MM.1S (cell line): ENCODE results near the gene GRAP.

ENCODE experiments used
- DNase-seq: peaks from one replicate; pipeline ENCODE4 v3.0.0-alpha.2; 2015
- H2AFZ ChIP-seq: fragments of 300-600 bp; sonication (generic); 2 replicates; pipeline ENCODE4 v1.6.0; 2016; ENCODE audit warnings: antibody characterized with exemption, low read length
- H3F3A ChIP-seq: fragments of 300-600 bp; sonication (generic); 2 replicates; pipeline ENCODE4 v1.6.1; 2016; ENCODE audit warnings: mild to moderate bottlenecking, antibody characterized with exemption, low read length, moderate library complexity, mixed read lengths; ENCODE audit not compliant: insufficient read depth
- H3K27ac ChIP-seq: fragments of 300-600 bp; sonication (generic); 2 replicates; pipeline ENCODE4 v1.5.1; 2016; ENCODE audit warnings: mild to moderate bottlenecking, low read length
- H3K27me3 ChIP-seq: fragments of 300-600 bp; sonication (generic); replicated peaks from 2 replicates; pipeline ENCODE4 v1.6.0; 2016; ENCODE audit warnings: low read length; ENCODE audit not compliant: insufficient read depth
- H3K36me3 ChIP-seq: fragments of 300-600 bp; sonication (generic); replicated peaks from 2 replicates; pipeline ENCODE4 v1.6.1; 2016; ENCODE audit warnings: mild to moderate bottlenecking, low read length, mixed read lengths; ENCODE audit not compliant: insufficient read depth
- H3K4me1 ChIP-seq: fragments of 300-600 bp; sonication (generic); 2 replicates; pipeline ENCODE4 v1.6.1; 2016; ENCODE audit warnings: low read length, mixed read lengths
- H3K4me2 ChIP-seq: fragments of 300-600 bp; sonication (generic); 2 replicates; pipeline ENCODE4 v1.6.0; 2016; ENCODE audit warnings: low read depth, low read length
- H3K4me3 ChIP-seq: fragments of 300-600 bp; sonication (generic); 2 replicates; pipeline ENCODE4 v1.5.1; 2016; ENCODE audit warnings: low read length, mixed read lengths
- H3K79me2 ChIP-seq: fragments of 300-600 bp; sonication (generic); 2 replicates; pipeline ENCODE4 v1.6.1; 2016; ENCODE audit warnings: mixed run types, low read length, mixed read lengths
- H3K9ac ChIP-seq: fragments of 300-600 bp; sonication (generic); 2 replicates; pipeline ENCODE4 v1.6.1; 2016; ENCODE audit warnings: low read length, mixed read lengths
- H3K9me2 ChIP-seq: fragments of 300-600 bp; sonication (generic); replicated peaks from 2 replicates; pipeline ENCODE4 v1.6.1; 2016; ENCODE audit warnings: mild to moderate bottlenecking, low read length, mixed read lengths; ENCODE audit not compliant: insufficient read depth
- H3K9me3 ChIP-seq: fragments of 300-600 bp; sonication (generic); replicated peaks from 2 replicates; pipeline ENCODE4 v1.6.1; 2016; ENCODE audit warnings: mild to moderate bottlenecking, low read length, mixed read lengths; ENCODE audit not compliant: insufficient read depth
- H4K20me1 ChIP-seq: fragments of 300-600 bp; sonication (generic); 2 replicates; pipeline ENCODE4 v1.6.1; 2016; ENCODE audit warnings: mild to moderate bottlenecking, low read length, moderate library complexity, mixed read lengths; ENCODE audit not compliant: insufficient read depth
- CTCF ChIP-seq: fragments of 300-600 bp; sonication (generic); IDR thresholded peaks from 2 replicates; pipeline ENCODE4 v1.5.1; 2016; ENCODE audit warnings: antibody characterized with exemption, low read length, mixed read lengths
- EZH2 ChIP-seq: fragments of 300-600 bp; sonication (generic); optimal IDR thresholded peaks from 2 replicates; pipeline ENCODE3; 2017; ENCODE audit warnings: low read depth, mild to moderate bottlenecking, antibody characterized with exemption, low read length, mixed read lengths
- EZH2phosphoT487 ChIP-seq: fragments of 300-600 bp; sonication (generic); IDR thresholded peaks from 2 replicates; pipeline ENCODE4 v1.6.1; 2018; ENCODE audit warnings: antibody characterized with exemption, low read length

Gene GRAP

GRCh38 chr17:18995220-18995619, 51.5 kb downstream of the GRAP start:
- Histone ChIP-seq H3K27me3 (no peaks in the 10 kb centered on the region), H3K9me3 (no peaks in the 10 kb centered on the region), H3K79me2 (peaks cover 54% of the 10 kb centered on the region), H3K4me2 (no peak overlapping the region), H3K9me2 (no peaks in the 10 kb centered on the region), H3K27ac (no peak overlapping the region), H3K9ac (no peak overlapping the region), H4K20me1 (no peaks in the 10 kb centered on the region), H2AFZ (no peak overlapping the region), H3K4me3 (no peak overlapping the region), H3F3A (peaks cover 8% of the 10 kb centered on the region; the same call in 1 of the 2 replicates), H3K4me1 (peaks cover 24% of the 10 kb centered on the region), H3K36me3 (no peaks in the 10 kb centered on the region)
- DNase-seq, result no peak
- TF ChIP-seq EZH2 (no peak), CTCF (no peak), EZH2phosphoT487 (no peak)

DNA sequence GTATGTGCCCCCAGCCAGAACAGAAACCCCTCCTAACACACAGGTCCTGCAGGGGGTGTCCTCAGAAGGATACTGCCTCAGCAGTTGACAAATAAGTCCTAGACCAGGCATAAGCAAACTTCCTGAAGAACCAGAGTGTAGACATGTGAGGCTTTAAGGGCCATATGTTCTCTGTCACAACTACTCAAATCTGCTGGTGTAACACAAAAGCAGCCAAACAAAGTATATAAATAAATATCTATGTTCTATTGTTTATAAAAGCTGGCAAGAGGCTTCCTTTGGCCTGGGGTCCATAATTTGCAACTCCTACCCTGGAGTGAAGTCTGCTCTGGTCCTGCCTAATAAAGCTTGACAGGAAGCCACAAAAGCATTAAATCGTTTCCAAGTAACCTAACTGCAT, 52.1 kb downstream of the GRAP start:
- H3K9ac ChIP-seq, result no peak overlapping the region
- peaks cover 24% of the 10 kb centered on the region for H3K4me1 ChIP-seq
- no peaks in the 10 kb centered on the region for H3K27me3 ChIP-seq
- no peaks in the 10 kb centered on the region for H3K9me2 ChIP-seq
- TF ChIP-seq EZH2 (no peak), CTCF (no peak), EZH2phosphoT487 (no peak)
- H3K4me2 ChIP-seq, result no peak overlapping the region
- peaks cover 8% of the 10 kb centered on the region; the same call in 1 of the 2 replicates for H3F3A ChIP-seq
- H3K9me3 ChIP-seq, result no peaks in the 10 kb centered on the region
- peaks cover 58% of the 10 kb centered on the region for H3K79me2 ChIP-seq
- no peaks in the 10 kb centered on the region for H3K36me3 ChIP-seq
- H3K27ac ChIP-seq, result no peak overlapping the region
- no peak overlapping the region for H2AFZ ChIP-seq
- no peak overlapping the region for H3K4me3 ChIP-seq
- no peaks in the 10 kb centered on the region for H4K20me1 ChIP-seq
- DNase-seq, result no peak

DNA sequence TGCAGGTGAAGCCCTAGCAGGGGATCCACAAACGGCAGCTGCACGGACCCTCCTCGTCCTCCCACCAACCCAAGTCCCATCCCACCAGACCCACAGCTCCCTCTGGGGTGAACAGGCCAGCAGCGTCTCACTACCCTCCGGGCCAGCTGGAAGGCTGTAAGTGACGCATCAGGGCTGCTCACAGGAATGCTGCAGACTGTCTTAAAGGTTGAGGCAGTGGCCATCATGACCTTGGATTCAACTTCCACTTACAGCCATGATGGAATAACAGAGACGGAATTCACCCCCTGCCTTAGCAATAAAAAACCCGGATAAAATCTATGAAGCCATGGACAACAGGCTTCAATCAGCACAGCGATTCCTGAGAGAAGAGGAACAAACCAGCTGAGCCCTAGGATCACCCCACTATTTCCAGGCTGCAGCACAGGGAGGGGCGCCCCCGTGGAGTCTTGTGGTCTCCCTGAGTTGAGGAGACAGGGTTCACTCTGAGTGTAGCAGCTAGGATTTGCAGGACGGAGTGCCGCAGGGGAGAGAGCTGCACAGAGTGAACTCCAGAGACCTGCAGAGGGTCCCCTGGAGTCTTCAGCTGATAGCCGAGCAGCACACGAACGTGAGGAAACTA, 52.7 kb downstream of the GRAP start:
- H3K79me2 ChIP-seq, result peaks cover 58% of the 10 kb centered on the region
- peaks cover 24% of the 10 kb centered on the region for H3K4me1 ChIP-seq
- TF ChIP-seq EZH2phosphoT487 (no peak), EZH2 (no peak), CTCF (no peak)
- H3K9me2 ChIP-seq, result no peaks in the 10 kb centered on the region
- H3K4me3 ChIP-seq, result no peak overlapping the region
- H3K36me3 ChIP-seq, result no peaks in the 10 kb centered on the region
- no peak overlapping the region for H2AFZ ChIP-seq
- peak overlapping the region; percentile 82 for H3K4me2 ChIP-seq
- no peak for DNase-seq
- no peaks in the 10 kb centered on the region for H3K27me3 ChIP-seq
- peaks cover 8% of the 10 kb centered on the region; the same call in 1 of the 2 replicates for H3F3A ChIP-seq
- no peaks in the 10 kb centered on the region for H3K9me3 ChIP-seq
- H4K20me1 ChIP-seq, result no peaks in the 10 kb centered on the region
- no peak overlapping the region for H3K9ac ChIP-seq
- H3K27ac ChIP-seq, result peak overlapping the region; percentile 51; the same call in 1 of the 2 replicates
